Sigmoid colon (tissue), 7 donors: ENCODE results near the gene C8B. TPM values are rescaled to one million over a fixed set of nuclear protein-coding genes. Genes with fewer than 3 reads are reported as not detected.

ENCODE experiments used
- DNase-seq: peaks from one replicate; pipeline ENCODE4 v3.0.0-alpha.2; 2019
- H3K27ac ChIP-seq, 4 donors: fragments of 200-600 bp; sonication (generic); one replicate each; pipeline ENCODE4 v1.5.1; 2016 to 2019; ENCODE audit warnings: mild to moderate bottlenecking in 1 of 4
- H3K27me3 ChIP-seq, 3 donors: fragments of 200-600 bp; sonication (generic); one replicate each; pipeline ENCODE4 v1.5.1; 2019; ENCODE audit warnings: mild to moderate bottlenecking in 1 of 3
- H3K36me3 ChIP-seq, 4 donors: fragments of 200-600 bp; sonication (generic); one replicate each; pipeline ENCODE4 v1.5.1; 2016 to 2019
- H3K4me1 ChIP-seq, 4 donors: fragments of 200-600 bp; sonication (generic); one replicate each; pipeline ENCODE4 v1.5.1; 2017 to 2019
- H3K4me3 ChIP-seq, 4 donors: fragments of 200-600 bp; sonication (generic); one replicate each; pipeline ENCODE4 v1.5.1; 2017 to 2019; ENCODE audit warnings: mild to moderate bottlenecking in 2 of 4, moderate library complexity in 1 of 4
- H3K9me3 ChIP-seq, 4 donors: fragments of 200-600 bp in 3 of 4; sonication (generic) in 3 of 4; one replicate each; pipeline versions ENCODE4 v1.5.1 to v1.6.1; 2013 to 2019
- CTCF ChIP-seq, 4 experiments: fragments of 450-650 bp in 3 of 4; fragments of 200-600 bp in 1 of 4; IDR thresholded peaks; one replicate each; pipeline ENCODE4 v1.5.1; 2016 to 2019; ENCODE audit warnings: antibody characterized with exemption in 4 of 4, mild to moderate bottlenecking in 3 of 4, moderate library complexity in 2 of 4
- EP300 ChIP-seq, 4 donors: sonication (generic); formaldehyde crosslinking; IDR thresholded peaks; one replicate each; pipeline ENCODE4 v1.6.1; 2017; ENCODE audit warnings: antibody characterized with exemption in 4 of 4
- POLR2A ChIP-seq, 2 donors: fragments of 450-650 bp; IDR thresholded peaks; one replicate each; pipeline ENCODE4 v1.6.1; 2016; ENCODE audit warnings: antibody characterized with exemption in 2 of 2, mild to moderate bottlenecking in 2 of 2, moderate library complexity in 2 of 2
- POLR2AphosphoS5 ChIP-seq, 4 donors: sonication (generic); formaldehyde crosslinking; IDR thresholded peaks; one replicate each; pipeline ENCODE4 v1.6.1; 2017; ENCODE audit warnings: antibody characterized with exemption in 4 of 4
- WGBS, 2 donors: extraction: QIAGEN DNeasy Blood & Tissue Kit; methylation state at CpG; one replicate each; pipeline ENCODE4 v1.1.7; 2013; 5-methylcytosine and 5-hydroxymethylcytosine counted together
- intact Hi-C: fragments of 100-400 bp; cut with DNase I; formaldehyde crosslinking; loops from one replicate; pipeline ENCODE4 v1.15.1; 2023
- polyA plus RNA-seq, 3 donors: library from polyadenylated mRNA; stranded (reverse); fragments of 200-250 nt; gene quantifications; one replicate each; pipeline ENCODE4 v1.2.3, GENCODE V29; 2013
- total RNA-seq, 4 donors: library from RNA; depleted of rRNA; stranded (reverse); fragments of >200 nt; gene quantifications; one replicate each; pipeline ENCODE4 v1.1.0, GENCODE V29; 2016
- donor health status: healthy with polysubstance abuse.
- donor health status: Bipolar disorder and iron deficiency.
- donor health status: healthy.

C8B gene
- total and polyA plus RNA-seq, 7 donors: not detected

GRCh38 chr1:56958526-56958925, 7.3 kb downstream of the C8B start:
- no peak overlapping the region for H3K4me3 ChIP-seq
- no peaks in the 10 kb centered on the region for H3K9me3 ChIP-seq
- no peaks in the 10 kb centered on the region for H3K27me3 ChIP-seq
- H3K27ac ChIP-seq: no peak overlapping the region
- DNase-seq: no peak
- intact Hi-C loops: no loop called here
- WGBS, 2 donors: 44 to 56% methylated on average over 2 of the region's 2 CpGs
- no peak for TF ChIP-seq POLR2A (IDR thresholded peaks at IDR 0.05)
- no peak for TF ChIP-seq EP300 (IDR thresholded peaks at IDR 0.05)
- TF ChIP-seq CTCF (IDR thresholded peaks at IDR 0.05): no peak
- TF ChIP-seq POLR2AphosphoS5 (IDR thresholded peaks at IDR 0.05): no peak
- H3K36me3 ChIP-seq: no peaks in the 10 kb centered on the region
- no peaks in the 10 kb centered on the region for H3K4me1 ChIP-seq

GRCh38 chr1:56957931-56958330, 7.9 kb downstream of the C8B start:
- Histone ChIP-seq H3K36me3 (no peaks in the 10 kb centered on the region), H3K27ac (no peak overlapping the region), H3K27me3 (no peaks in the 10 kb centered on the region), H3K4me3 (no peak overlapping the region), H3K4me1 (no peaks in the 10 kb centered on the region), H3K9me3 (no peaks in the 10 kb centered on the region)
- no peak for TF ChIP-seq POLR2A (IDR thresholded peaks at IDR 0.05)
- no peak for TF ChIP-seq POLR2AphosphoS5 (IDR thresholded peaks at IDR 0.05)
- TF ChIP-seq EP300 (IDR thresholded peaks at IDR 0.05): no peak
- no peak for TF ChIP-seq CTCF (IDR thresholded peaks at IDR 0.05)
- WGBS, 2 donors: 33 to 58% methylated on average over 3 of the region's 3 CpGs
- intact Hi-C loops: no loop called here
- DNase-seq: no peak

GRCh38 chr1:56954664-56955063, 11.2 kb downstream of the C8B start:
- 83 to 92% methylated on average over 1 of the region's 1 CpG for WGBS, 2 donors
- no peaks in the 10 kb centered on the region for H3K4me1 ChIP-seq
- intact Hi-C loops: no loop called here
- H3K4me3 ChIP-seq: no peak overlapping the region
- H3K36me3 ChIP-seq: no peaks in the 10 kb centered on the region
- H3K27me3 ChIP-seq: no peaks in the 10 kb centered on the region
- no peak for DNase-seq
- H3K27ac ChIP-seq: no peak overlapping the region
- no peaks in the 10 kb centered on the region for H3K9me3 ChIP-seq
- no peak for TF ChIP-seq POLR2AphosphoS5 (IDR thresholded peaks at IDR 0.05)
- no peak for TF ChIP-seq EP300 (IDR thresholded peaks at IDR 0.05)
- no peak for TF ChIP-seq CTCF (IDR thresholded peaks at IDR 0.05)
- no peak for TF ChIP-seq POLR2A (IDR thresholded peaks at IDR 0.05)

- no peaks in the 10 kb centered on the region for H3K36me3 ChIP-seq
- H3K9me3 ChIP-seq: no peaks in the 10 kb centered on the region
- H3K4me3 ChIP-seq: no peak overlapping the region
- no peaks in the 10 kb centered on the region for H3K27me3 ChIP-seq
- WGBS, 2 donors: 35 to 55% methylated on average over 5 of the region's 5 CpGs
- no peak for DNase-seq
- no peak overlapping the region for H3K27ac ChIP-seq
- no peak for TF ChIP-seq EP300 (IDR thresholded peaks at IDR 0.05)
- TF ChIP-seq CTCF (IDR thresholded peaks at IDR 0.05): no peak
- no peak for TF ChIP-seq POLR2AphosphoS5 (IDR thresholded peaks at IDR 0.05)
- no peak for TF ChIP-seq POLR2A (IDR thresholded peaks at IDR 0.05)
- H3K4me1 ChIP-seq: no peaks in the 10 kb centered on the region
- intact Hi-C loops: no loop called here
Measured at GRCh38 chr1:56953386-56953785, 12.4 kb downstream of the C8B start.

- no peak overlapping the region for H3K27ac ChIP-seq
- H3K36me3 ChIP-seq: no peaks in the 10 kb centered on the region
- no peaks in the 10 kb centered on the region for H3K4me1 ChIP-seq
- intact Hi-C loops: no loop called here
- no peak for DNase-seq
- 44 to 79% methylated on average over 8 of the region's 8 CpGs for WGBS, 2 donors
- H3K4me3 ChIP-seq: no peak overlapping the region
- no peak for TF ChIP-seq EP300 (IDR thresholded peaks at IDR 0.05)
- no peak for TF ChIP-seq CTCF (IDR thresholded peaks at IDR 0.05)
- TF ChIP-seq POLR2A (IDR thresholded peaks at IDR 0.05): no peak
- TF ChIP-seq POLR2AphosphoS5 (IDR thresholded peaks at IDR 0.05): no peak
- no peaks in the 10 kb centered on the region for H3K9me3 ChIP-seq
- H3K27me3 ChIP-seq: no peaks in the 10 kb centered on the region
Measured at GRCh38 chr1:56952501-56952900, 13.3 kb downstream of the C8B start.
